Measurements from ENCODE around the gene TMEM183A.

Gene TMEM183A

DNA sequence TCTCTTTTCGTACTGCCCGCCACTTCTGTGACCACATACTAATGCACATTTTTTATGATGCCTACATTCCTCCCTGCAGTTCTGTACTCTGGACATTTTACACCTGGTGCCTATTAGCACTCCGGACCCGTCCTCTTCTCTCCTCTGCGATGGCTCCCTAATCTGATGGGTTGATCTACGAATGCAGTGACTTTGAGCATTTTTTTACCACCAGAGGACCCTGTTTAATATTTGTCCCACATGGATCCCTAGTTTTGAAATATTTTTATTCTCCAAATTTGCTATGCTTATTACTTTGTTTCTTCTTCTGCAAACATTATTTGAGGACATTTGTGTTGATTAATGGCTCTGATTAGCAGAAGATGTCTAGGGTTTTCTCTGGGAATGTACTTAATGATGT lies 24.3 kb downstream of the TMEM183A start:
- no peak for DNase-seq (ENCODE audit: low spot score)

DNA sequence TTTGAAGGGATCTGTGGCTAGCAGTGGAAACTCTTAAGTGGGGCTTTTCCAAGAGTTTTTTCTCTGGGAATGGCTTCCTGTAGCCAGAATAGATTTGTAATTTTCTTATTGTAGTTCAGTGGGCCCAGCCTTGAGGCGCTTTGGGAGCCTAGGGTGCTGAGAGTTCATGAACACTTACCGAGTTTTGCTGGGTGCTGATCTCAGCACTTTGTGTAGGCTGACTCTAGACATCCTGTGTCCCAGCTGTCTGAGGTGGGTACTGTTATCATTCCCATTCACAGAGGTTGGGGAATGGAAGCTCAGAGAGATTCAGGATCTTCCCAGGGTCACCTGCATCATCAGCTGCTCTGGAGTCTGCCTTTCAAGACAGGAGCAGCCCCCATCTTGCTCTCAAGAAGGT lies 26.1 kb downstream of the TMEM183A start:
- no peak for DNase-seq (ENCODE audit: low spot score)

DNA sequence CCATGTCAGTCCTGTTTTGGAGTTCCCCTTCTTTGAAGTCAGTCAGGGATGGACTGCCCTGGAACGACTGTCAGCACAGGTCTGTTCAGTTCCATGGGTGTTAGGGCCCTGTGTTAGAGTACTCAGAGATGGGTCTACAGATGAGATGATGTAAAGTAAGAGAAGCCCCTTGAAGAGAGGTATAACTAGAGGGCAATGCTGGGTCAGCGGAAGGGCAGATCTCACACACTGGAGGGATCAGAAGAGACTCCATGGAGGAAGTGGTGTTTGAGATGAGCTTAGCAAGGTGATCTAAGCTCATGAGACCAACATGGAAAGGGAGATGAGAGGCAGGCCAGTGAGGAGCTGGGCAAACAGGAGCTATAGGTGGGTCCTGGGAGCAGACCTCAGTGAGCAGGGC lies 26.7 kb downstream of the TMEM183A start:
- DNase-seq (ENCODE audit: low spot score): no peak

GRCh38 chr1:203034422-203035110 lies 27.4 kb downstream of the TMEM183A start:
- DNase-seq (ENCODE audit: low spot score): no peak

- no peak for DNase-seq (ENCODE audit: low spot score)
Observed at GRCh38 chr1:203035111-203036000, 28.2 kb downstream of the TMEM183A start.

DNA sequence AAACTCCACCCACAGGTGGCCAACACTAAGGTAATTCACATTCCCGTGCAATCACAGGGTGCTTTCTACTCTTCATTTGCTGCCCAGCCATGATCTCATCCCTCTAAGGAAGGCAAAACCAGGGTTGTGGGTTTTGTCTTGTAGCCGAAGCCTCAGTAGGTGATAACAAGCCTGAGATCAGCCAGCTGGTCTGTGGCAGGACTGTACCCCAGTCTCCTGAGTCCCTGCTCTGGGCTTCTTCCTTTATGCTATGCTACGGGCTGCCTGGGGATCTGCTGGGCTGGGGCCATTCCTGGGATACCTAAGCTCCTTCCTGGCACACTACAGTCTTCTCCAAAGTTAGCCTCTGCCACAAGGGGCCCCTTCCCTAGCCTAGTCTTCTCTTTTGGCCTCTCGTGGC lies 29.0 kb downstream of the TMEM183A start:
- DNase-seq (ENCODE audit: low spot score): no peak

DNA sequence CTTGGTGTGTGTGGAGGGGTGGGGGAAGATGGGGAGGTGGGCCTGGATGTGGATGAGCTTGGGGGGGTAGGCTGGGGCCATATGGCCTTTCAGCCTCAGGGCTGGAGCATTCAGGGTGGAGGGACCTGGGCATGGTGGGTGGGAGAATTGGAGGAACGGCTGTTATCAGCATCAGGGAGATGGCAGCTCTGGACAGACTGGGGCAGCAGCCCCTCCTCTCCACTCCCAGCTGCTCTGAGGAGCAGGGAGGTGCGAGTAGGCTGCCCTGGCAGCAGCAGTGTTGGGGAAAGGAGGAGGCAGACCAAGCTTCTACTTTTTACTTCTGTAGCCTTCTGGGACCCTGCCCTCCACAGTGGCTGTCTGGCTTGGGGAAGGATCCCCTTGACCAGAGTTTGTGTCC lies 29.4 kb downstream of the TMEM183A start:
- DNase-seq (ENCODE audit: low spot score): no peak

- DNase-seq (ENCODE audit: low spot score): peak; percentile 80
Observed at GRCh38 chr1:203037509-203038190, 30.5 kb downstream of the TMEM183A start.

DNA sequence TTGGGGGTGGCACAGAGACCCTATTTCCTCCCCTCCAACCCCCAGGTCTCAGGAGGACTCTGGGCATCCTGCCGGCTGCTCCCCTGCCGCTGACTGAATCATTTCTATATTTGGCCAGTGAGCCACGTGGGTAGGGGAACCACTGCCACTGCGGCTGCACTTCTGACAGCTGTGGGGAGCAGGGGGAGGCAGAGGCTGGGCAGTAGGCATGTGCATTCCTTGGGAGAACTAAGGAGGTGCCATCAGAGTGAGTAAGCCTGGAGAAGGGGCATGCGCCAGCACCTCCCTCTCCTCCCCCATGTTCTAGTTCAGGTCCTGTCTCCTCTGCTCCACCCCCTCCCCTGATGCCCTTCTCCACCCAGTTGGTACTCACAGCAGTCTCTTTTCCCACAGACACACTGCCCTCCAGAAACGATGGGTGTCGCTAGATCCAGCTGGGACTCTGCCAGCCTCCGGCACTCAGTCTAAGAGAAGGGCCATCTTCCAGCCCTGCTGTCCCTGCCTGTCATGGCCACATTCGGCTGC lies 31.1 kb downstream of the TMEM183A start:
- no peak for DNase-seq (ENCODE audit: low spot score)

DNA sequence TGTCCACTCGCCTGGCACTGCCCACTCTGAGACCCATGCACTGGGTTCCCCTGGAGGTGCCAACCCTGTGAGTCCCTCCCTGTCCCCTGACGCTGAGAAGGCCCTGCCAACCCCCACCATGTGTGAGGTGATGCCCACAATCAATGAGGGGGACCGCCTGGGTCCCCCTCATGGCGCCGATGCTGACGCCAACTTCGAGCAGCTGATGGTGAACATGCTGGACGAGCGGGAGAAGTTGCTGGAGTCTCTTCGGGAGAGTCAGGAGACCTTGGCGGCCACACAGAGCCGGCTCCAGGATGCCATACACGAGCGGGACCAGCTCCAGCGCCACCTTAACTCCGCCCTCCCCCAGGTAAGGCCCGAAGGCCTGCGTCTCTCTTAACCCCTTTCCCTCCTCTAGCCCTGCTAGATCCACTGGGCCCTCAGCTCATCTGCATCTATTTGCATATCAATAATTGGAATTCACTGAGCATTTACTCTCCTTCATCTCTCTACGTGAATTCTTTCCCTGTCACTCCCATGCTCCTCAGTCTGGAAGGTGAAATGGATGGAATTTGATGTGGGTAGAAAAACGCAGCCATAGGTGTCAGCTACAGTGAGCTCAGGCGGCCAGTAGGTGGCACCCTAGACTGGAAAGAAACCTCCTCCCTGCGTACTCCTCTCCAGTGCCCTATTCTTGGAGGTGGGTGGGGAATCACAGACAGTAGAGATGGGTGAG lies 31.9 kb downstream of the TMEM183A start:
- peak; percentile 78 for DNase-seq (ENCODE audit: low spot score)

DNA sequence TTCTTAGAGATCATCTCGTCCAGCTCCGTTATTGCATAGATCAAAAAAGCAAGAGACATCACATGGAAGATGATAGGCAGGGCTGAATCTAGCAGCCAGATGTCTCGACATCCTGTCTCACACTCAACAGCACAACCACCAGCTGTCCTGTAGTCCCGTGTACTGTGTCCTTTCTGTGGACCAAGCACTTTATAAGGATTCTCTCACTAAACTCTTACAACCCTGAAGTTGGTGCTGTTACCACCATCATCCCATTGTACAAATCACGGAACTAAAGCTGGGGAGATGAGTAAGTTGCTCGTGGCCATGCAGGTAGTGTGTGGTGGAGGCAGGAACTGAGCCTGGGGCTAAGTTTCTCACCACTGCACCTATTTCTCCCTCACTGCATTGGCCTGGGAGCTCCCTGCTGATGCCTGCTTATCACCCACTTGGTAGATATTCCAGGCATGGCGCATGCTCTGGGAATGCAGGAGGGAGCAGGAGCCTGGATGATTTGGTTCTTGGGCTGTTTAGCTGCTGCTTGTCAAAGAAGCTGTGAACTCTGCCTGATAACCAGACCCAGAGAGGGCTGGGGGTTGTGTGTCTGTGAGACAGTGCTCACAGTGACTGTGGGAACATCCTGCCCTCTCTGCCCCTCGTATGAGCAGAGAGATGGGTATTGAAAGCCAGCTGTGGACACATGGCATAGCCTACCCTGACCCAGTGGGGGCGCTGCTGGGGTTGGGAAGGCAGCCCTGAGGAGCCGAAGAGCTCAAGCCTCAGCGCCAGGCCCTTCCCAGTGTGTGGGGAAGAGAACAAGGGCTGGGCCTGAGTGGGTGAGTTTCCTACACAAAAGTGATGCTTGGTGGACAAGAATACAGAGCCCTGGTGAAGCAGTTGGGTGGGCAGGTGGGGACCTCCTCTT lies 32.7 kb downstream of the TMEM183A start:
- DNase-seq (ENCODE audit: low spot score): no peak

- DNase-seq (ENCODE audit: low spot score): no peak
Observed at GRCh38 chr1:203040513-203041275, 33.5 kb downstream of the TMEM183A start.

GRCh38 chr1:203041351-203041932 lies 34.3 kb downstream of the TMEM183A start:
- no peak for DNase-seq (ENCODE audit: low spot score)

DNA sequence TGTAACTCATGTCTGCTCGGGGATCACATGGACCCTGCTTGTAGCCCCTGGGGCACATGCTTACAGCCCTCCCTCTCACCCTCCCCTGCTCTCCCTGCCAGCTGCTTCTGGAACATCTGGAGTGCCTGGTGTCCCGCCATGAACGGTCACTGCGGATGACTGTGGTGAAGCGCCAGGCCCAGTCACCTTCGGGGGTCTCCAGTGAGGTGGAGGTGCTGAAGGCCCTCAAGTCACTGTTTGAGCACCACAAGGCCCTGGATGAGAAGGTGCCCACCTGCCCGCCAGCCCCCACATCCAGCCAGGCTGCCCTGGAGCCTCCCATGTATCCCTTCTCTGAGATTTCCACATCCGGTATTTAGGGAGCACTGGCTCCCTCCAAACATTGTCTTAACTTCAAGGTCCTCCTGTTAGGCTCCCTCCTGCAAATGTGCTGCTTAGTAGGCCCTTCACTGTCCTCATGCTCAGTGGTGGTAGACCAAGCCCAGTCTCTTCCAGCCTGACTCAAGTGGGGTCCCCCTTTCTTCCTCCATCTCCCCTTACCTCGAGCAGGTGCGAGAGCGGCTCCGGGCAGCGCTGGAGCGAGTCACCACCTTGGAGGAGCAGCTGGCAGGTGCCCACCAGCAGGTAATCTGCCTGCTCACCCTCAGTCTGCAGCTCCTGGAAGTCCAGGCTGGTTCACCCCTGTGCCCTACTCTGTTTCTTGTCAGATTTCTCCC lies 36.8 kb downstream of the TMEM183A start:
- DNase-seq (ENCODE audit: low spot score): no peak

- DNase-seq (ENCODE audit: low spot score): no peak
Observed at GRCh38 chr1:203044546-203045250, 37.5 kb downstream of the TMEM183A start.

DNA sequence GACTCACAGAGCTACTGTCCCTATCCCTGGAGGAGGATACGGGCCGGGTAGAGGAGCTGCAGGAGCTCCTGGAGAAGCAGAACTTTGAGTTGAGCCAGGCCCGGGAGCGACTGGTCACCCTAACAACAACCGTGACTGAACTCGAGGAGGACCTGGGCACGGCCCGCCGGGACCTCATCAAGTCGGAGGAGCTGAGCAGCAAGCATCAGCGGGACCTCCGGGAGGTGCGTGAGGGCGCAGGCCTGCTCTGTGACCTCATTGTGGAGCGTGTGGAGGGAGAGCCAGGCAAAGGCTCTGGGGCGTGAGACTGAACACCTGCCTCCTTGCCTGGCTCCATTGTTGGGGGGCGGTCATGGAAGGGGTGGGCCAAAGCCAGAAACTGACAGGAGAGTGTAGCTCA lies 38.2 kb downstream of the TMEM183A start:
- DNase-seq (ENCODE audit: low spot score): no peak

- no peak for DNase-seq (ENCODE audit: low spot score)
Observed at GRCh38 chr1:203045821-203046594, 38.8 kb downstream of the TMEM183A start.

Measured in hematopoietic multipotent progenitor cell treated with erythropoietin and hydrocortisone succinate and interleukin-3 and kit ligand, for 17 days (in vitro differentiated cells).